Breast epithelium (tissue), 4 donors: ENCODE measurements around the gene SETDB1. TPM values are rescaled to one million over a fixed set of nuclear protein-coding genes. Genes with fewer than 3 reads are reported as not detected.

Experiments
- DNase-seq, 2 donors: peaks; one replicate each; pipeline ENCODE4 v3.0.0-alpha.2; 2019; ENCODE audit warnings: low spot score in 2 of 2
- H3K27ac ChIP-seq, 2 donors: fragments of 200-600 bp; sonication (generic) in 1 of 2; one replicate each; pipeline ENCODE4 v1.5.1; 2016 to 2019; ENCODE audit warnings: mild to moderate bottlenecking in 1 of 2
- H3K27me3 ChIP-seq, 2 donors: fragments of 200-600 bp; sonication (generic) in 1 of 2; one replicate each; pipeline versions ENCODE4 v1.5.1 to v1.6.0; 2017 to 2019; ENCODE audit warnings: control low read depth in 1 of 2, mild to moderate bottlenecking in 1 of 2
- H3K36me3 ChIP-seq: fragments of 200-600 bp; one replicate; pipeline ENCODE4 v1.5.1; 2019
- H3K4me1 ChIP-seq, 2 donors: fragments of 200-600 bp; sonication (generic); one replicate each; pipeline ENCODE4 v1.5.1; 2016 to 2019; ENCODE audit warnings: control low read depth in 1 of 2
- H3K4me3 ChIP-seq, 3 donors: fragments of 200-600 bp; sonication (generic); 1 replicate in 2 of 3; 2 replicates in 1 of 3; pipeline ENCODE4 v1.5.1; 2016 to 2019; ENCODE audit warnings: mild to moderate bottlenecking in 3 of 3, moderate library complexity in 2 of 3
- H3K9me3 ChIP-seq, 2 donors: fragments of 200-600 bp; sonication (generic) in 1 of 2; one replicate each; pipeline ENCODE4 v1.5.1; 2016 to 2019; ENCODE audit warnings: control low read depth in 1 of 2
- POLR2A ChIP-seq: fragments of 450-650 bp; IDR thresholded peaks from one replicate; pipeline ENCODE4 v1.6.1; 2016; ENCODE audit warnings: antibody characterized with exemption, mild to moderate bottlenecking, moderate library complexity
- POLR2AphosphoS5 ChIP-seq, 3 donors: sonication (generic); formaldehyde crosslinking; IDR thresholded peaks; one replicate each; pipeline ENCODE4 v1.6.1; 2017; ENCODE audit warnings: antibody characterized with exemption in 3 of 3
- intact Hi-C: fragments of 100-400 bp; cut with DNase I; formaldehyde crosslinking; loops from one replicate; pipeline ENCODE4 v1.15.1; 2023; ENCODE audit warnings: low total_unique reads
- total RNA-seq, 3 donors: library from RNA; depleted of rRNA; stranded (reverse); fragments of >200 nt; gene quantifications; one replicate each; pipeline ENCODE4 v1.1.0, GENCODE V29; 2016
- TF ChIP-seq, protein P1 (sequence below), 3 donors: fragments of 450-650 bp; IDR thresholded peaks; one replicate each; pipeline ENCODE4 v1.5.1; 2016 to 2017; ENCODE audit warnings: antibody characterized with exemption in 3 of 3, mild to moderate bottlenecking in 3 of 3, moderate library complexity in 3 of 3

Gene SETDB1
- total RNA-seq, 3 donors from 2014 or later = 33.4 to 44.6 (median 41.0) TPM

GRCh38 chr1:150966011-150966410 is 39.8 kb downstream of the SETDB1 start:
- Histone ChIP-seq H3K27me3 (no peaks in the 10 kb centered on the region), H3K4me3 (no peak overlapping the region), H3K36me3 (peaks cover 16% of the 10 kb centered on the region), H3K9me3 (no peaks in the 10 kb centered on the region), H3K27ac (no peak overlapping the region), H3K4me1 (no peaks in the 10 kb centered on the region)
- TF ChIP-seq POLR2A (no peak), POLR2AphosphoS5 (IDR thresholded peaks at IDR 0.05) (no peak)
- TF ChIP-seq, protein P1, sequence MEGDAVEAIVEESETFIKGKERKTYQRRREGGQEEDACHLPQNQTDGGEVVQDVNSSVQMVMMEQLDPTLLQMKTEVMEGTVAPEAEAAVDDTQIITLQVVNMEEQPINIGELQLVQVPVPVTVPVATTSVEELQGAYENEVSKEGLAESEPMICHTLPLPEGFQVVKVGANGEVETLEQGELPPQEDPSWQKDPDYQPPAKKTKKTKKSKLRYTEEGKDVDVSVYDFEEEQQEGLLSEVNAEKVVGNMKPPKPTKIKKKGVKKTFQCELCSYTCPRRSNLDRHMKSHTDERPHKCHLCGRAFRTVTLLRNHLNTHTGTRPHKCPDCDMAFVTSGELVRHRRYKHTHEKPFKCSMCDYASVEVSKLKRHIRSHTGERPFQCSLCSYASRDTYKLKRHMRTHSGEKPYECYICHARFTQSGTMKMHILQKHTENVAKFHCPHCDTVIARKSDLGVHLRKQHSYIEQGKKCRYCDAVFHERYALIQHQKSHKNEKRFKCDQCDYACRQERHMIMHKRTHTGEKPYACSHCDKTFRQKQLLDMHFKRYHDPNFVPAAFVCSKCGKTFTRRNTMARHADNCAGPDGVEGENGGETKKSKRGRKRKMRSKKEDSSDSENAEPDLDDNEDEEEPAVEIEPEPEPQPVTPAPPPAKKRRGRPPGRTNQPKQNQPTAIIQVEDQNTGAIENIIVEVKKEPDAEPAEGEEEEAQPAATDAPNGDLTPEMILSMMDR (IDR thresholded peaks at IDR 0.05) = no peak
- DNase-seq = no peak
- intact Hi-C loops = no loop called here

- no peaks in the 10 kb centered on the region for H3K27me3 ChIP-seq
- DNase-seq = no peak
- intact Hi-C loops = no loop called here
- H3K36me3 ChIP-seq = peaks cover 16% of the 10 kb centered on the region
- peaks cover 3 to 13% of the 10 kb centered on the region in 2 donors for H3K4me1 ChIP-seq
- no peak overlapping the region for H3K4me3 ChIP-seq
- TF ChIP-seq POLR2AphosphoS5 (IDR thresholded peaks at IDR 0.05) (no peak), POLR2A (no peak)
- TF ChIP-seq, protein P1 (IDR thresholded peaks at IDR 0.05) = no peak
- H3K27ac ChIP-seq = peak overlapping the region; percentile 22 to 41
- H3K9me3 ChIP-seq = no peaks in the 10 kb centered on the region
Measured at GRCh38 chr1:150967936-150968335, 41.8 kb downstream of the SETDB1 start.

GRCh38 chr1:150968491-150968890 is 42.3 kb downstream of the SETDB1 start:
- H3K9me3 ChIP-seq = no peaks in the 10 kb centered on the region
- DNase-seq = no peak
- TF ChIP-seq POLR2AphosphoS5 (IDR thresholded peaks at IDR 0.05) (no peak), POLR2A (no peak)
- TF ChIP-seq, protein P1 (IDR thresholded peaks at IDR 0.05) = no peak
- no peak overlapping the region for H3K4me3 ChIP-seq
- no peaks in the 10 kb centered on the region for H3K27me3 ChIP-seq
- H3K36me3 ChIP-seq = peaks cover 16% of the 10 kb centered on the region
- intact Hi-C loops = no loop called here
- H3K4me1 ChIP-seq = peaks cover 3 to 18% of the 10 kb centered on the region in 2 donors
- H3K27ac ChIP-seq = peak overlapping the region; percentile 22 to 41

DNA sequence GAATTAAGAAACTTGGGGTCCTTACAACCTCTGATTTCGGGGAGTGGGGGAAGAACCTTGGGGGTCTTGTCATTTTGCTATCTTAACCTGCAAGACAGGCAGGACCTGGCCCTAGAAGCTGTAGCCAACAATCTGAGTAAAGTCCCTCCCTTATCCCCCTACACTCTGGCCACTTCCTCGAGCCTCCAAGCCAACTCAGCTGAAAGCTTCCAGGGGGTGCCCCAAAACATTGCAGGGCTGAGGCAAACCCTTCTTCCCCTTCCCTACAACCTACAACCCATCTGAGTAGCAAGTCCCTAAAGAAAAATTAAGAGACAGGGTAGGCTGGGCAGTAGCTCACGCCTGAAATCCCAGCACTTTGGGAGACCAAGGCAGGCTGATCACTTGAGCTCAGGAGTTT is 43.5 kb downstream of the SETDB1 start:
- no peaks in the 10 kb centered on the region for H3K27me3 ChIP-seq
- no peak for TF ChIP-seq POLR2AphosphoS5 (IDR thresholded peaks at IDR 0.05)
- TF ChIP-seq, protein P1 (IDR thresholded peaks at IDR 0.05) = no peak
- H3K9me3 ChIP-seq = no peaks in the 10 kb centered on the region
- no peak overlapping the region for H3K4me3 ChIP-seq
- peaks cover 9% of the 10 kb centered on the region for H3K36me3 ChIP-seq
- H3K27ac ChIP-seq = peak overlapping the region; percentile 13 to 42
- intact Hi-C loops = no loop called here
- no peak for DNase-seq
- peaks cover 3 to 18% of the 10 kb centered on the region in 2 donors for H3K4me1 ChIP-seq

DNA sequence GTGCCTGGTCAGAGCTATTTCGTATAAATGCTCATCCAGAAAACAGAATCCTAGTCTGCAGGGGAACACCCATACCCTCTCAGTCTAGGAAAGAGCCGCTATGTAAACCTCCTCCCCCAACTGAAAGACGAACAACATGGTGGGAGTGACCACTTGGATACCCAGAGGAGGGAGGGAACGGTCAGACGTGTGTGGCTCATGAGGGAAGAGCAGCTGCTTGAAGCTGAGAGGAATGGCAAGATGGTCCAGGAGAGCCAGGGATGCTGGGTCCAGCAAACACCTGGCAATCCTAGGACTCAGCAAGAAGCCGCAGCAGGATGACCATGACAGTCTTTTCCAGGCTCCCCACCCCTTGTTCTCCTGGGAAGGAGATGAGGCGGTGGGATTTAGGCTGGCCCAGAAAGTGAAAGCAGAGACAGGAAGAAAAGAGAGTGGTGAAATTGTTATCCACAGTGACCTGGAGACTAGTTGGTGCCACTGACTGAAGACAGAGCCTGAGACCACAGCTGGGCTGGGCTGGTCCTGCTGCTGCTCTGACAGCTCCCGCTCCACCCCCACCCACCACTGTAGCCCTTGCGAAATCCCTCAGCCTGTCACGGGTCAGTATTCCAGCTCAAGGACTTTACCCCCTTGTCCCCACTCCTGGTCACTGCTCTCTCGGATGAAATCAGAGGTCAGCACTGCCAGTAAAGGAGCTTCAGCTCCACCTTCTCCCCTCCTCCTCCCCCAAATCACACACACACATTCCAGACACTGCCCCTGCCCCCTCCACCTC is 44.8 kb downstream of the SETDB1 start:
- DNase-seq = peak; percentile 58 to 75
- H3K27me3 ChIP-seq = no peaks in the 10 kb centered on the region
- intact Hi-C loops = no loop called here
- no peaks in the 10 kb centered on the region for H3K9me3 ChIP-seq
- H3K27ac ChIP-seq = peak overlapping the region; percentile 89 to 99
- peak in 2 of 3 donors; percentile 23 to 59 for TF ChIP-seq POLR2AphosphoS5 (IDR thresholded peaks at IDR 0.05)
- TF ChIP-seq POLR2A = no peak
- TF ChIP-seq, protein P1 (IDR thresholded peaks at IDR 0.05) = no peak
- peaks cover 6 to 18% of the 10 kb centered on the region in 2 donors for H3K4me1 ChIP-seq
- peak overlapping the region in 1 of 3 donors; percentile 96 for H3K4me3 ChIP-seq
- no peaks in the 10 kb centered on the region for H3K36me3 ChIP-seq
